ENCODE measurements around the gene CCDC187. TPM values are rescaled to one million over a fixed set of nuclear protein-coding genes. Genes with fewer than 3 reads are reported as not detected.
A peak's percentile ranks its signal among the peaks of the same experiment; 100 is the strongest.

The CCDC187 gene
- total RNA-seq, 2 donors from 2014 or later: 0.30 to 0.48 TPM

DNA sequence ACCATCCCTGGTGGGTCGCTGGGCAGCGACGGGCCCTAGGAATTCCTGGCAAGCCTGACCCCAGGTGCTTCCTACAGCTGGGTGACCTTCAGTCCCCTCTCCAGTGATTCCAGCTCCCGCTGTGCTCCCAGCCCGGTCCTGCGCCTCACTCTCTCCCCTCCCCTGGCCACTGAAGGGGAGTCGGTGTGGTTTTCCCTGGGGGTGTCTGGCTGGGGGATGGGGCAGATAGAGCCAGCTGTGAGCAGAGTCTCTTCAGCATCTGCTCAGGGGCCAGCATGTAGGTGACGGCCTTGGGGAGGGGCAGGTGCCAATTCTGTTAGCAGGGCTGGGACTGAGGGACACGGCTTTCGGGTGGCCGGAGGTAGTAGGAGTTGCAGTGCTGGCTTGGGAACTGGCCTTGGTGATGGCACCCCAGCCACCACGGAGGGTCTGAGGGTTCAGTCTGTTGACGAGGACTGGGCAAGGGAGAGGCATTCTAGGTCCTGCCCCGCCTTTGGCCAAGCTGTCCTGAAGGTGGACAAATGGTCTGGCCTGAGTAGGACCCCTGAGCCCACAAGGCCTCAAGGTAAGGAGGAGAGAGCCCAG, 26.6 kb upstream of the CCDC187 start:
- Histone ChIP-seq H3K36me3 (no peaks in the 10 kb centered on the region), H3K27ac (no peak overlapping the region), H3K27me3 (peaks cover 10% of the 10 kb centered on the region), H3K4me3 (no peak overlapping the region), H3K9me3 (no peaks in the 10 kb centered on the region), H3K4me1 (no peaks in the 10 kb centered on the region), H3K9ac (ENCODE audit: low read depth in 2 of 2, low read length in 2 of 2) (no peak overlapping the region)
- no peak for DNase-seq
- TF ChIP-seq, protein P1, sequence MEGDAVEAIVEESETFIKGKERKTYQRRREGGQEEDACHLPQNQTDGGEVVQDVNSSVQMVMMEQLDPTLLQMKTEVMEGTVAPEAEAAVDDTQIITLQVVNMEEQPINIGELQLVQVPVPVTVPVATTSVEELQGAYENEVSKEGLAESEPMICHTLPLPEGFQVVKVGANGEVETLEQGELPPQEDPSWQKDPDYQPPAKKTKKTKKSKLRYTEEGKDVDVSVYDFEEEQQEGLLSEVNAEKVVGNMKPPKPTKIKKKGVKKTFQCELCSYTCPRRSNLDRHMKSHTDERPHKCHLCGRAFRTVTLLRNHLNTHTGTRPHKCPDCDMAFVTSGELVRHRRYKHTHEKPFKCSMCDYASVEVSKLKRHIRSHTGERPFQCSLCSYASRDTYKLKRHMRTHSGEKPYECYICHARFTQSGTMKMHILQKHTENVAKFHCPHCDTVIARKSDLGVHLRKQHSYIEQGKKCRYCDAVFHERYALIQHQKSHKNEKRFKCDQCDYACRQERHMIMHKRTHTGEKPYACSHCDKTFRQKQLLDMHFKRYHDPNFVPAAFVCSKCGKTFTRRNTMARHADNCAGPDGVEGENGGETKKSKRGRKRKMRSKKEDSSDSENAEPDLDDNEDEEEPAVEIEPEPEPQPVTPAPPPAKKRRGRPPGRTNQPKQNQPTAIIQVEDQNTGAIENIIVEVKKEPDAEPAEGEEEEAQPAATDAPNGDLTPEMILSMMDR (IDR thresholded peaks at IDR 0.05): no peak
- intact Hi-C loops (cut with DNase I): loop anchor here (10.0 kb wide), 1 partner anchor 304 kb away; no protein-coding TSS in a partner anchor

DNA sequence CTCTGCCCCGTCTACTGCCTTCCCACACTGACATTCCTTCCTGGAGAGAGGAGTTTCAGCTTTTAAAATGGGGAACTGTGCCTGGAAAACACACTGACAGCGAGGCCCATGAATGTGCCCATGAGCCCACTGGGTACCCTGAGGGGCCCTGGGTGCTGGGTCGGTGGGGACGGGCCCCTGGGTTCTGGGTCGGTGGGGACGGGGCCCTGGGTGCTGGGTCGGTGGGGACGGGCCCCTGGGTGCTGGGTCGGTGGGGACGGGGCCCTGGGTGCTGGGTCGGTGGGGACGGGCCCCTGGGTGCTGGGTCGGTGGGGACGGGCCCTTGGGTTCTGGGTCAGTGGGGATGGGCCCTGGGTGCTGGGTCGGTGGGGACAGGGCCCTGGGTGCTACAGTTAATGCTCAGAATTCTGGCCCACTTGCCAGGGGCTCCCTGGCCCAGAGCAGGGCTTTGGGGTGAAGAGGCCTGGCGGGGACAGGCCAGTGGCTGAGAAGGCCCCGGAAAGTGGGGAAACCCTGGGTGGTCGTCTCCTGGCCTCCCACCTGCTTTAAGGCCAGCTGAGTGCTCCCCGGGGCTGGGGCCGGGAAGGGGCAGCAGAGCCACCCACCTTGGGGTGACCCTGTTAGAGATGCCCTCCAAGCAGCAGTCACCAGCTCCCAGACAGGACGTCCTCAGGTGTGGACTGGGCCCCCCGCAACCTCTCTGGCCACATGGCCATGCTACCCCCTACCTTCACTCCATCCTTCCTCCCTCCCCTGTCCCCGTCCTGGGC, 25.9 kb upstream of the CCDC187 start:
- TF ChIP-seq, protein P1 (IDR thresholded peaks at IDR 0.05): no peak
- Histone ChIP-seq H3K4me3 (no peak overlapping the region), H3K27ac (no peak overlapping the region), H3K4me1 (no peaks in the 10 kb centered on the region), H3K9ac (ENCODE audit: low read depth in 2 of 2, low read length in 2 of 2) (no peak overlapping the region), H3K36me3 (no peaks in the 10 kb centered on the region), H3K27me3 (peaks cover 10% of the 10 kb centered on the region), H3K9me3 (no peaks in the 10 kb centered on the region)
- no peak for DNase-seq
- intact Hi-C loops (cut with DNase I): loop anchor here (10.0 kb wide), 1 partner anchor 305 kb away; no protein-coding TSS in a partner anchor

GRCh38 chr9:136329211-136329627, 25.3 kb upstream of the CCDC187 start:
- Histone ChIP-seq H3K4me1 (no peaks in the 10 kb centered on the region), H3K27ac (no peak overlapping the region), H3K27me3 (peaks cover 10% of the 10 kb centered on the region), H3K4me3 (no peak overlapping the region), H3K9me3 (no peaks in the 10 kb centered on the region), H3K36me3 (no peaks in the 10 kb centered on the region), H3K9ac (ENCODE audit: low read depth in 2 of 2, low read length in 2 of 2) (peak overlapping the region in 1 of 2 donors; percentile 71)
- no peak for DNase-seq
- TF ChIP-seq, protein P1 (IDR thresholded peaks at IDR 0.05): no peak
- intact Hi-C loops (cut with DNase I): no loop called here

- Histone ChIP-seq H3K9me3 (no peaks in the 10 kb centered on the region), H3K4me3 (peak overlapping the region; percentile 45), H3K9ac (ENCODE audit: low read depth in 2 of 2, low read length in 2 of 2) (peak overlapping the region; percentile 51 to 71), H3K4me1 (no peaks in the 10 kb centered on the region), H3K27ac (no peak overlapping the region), H3K36me3 (no peaks in the 10 kb centered on the region), H3K27me3 (peaks cover 10% of the 10 kb centered on the region)
- intact Hi-C loops (cut with DNase I): no loop called here
- DNase-seq: no peak
- TF ChIP-seq, protein P1 (IDR thresholded peaks at IDR 0.05): no peak
Measured at GRCh38 chr9:136328622-136329041, 24.7 kb upstream of the CCDC187 start.

DNA sequence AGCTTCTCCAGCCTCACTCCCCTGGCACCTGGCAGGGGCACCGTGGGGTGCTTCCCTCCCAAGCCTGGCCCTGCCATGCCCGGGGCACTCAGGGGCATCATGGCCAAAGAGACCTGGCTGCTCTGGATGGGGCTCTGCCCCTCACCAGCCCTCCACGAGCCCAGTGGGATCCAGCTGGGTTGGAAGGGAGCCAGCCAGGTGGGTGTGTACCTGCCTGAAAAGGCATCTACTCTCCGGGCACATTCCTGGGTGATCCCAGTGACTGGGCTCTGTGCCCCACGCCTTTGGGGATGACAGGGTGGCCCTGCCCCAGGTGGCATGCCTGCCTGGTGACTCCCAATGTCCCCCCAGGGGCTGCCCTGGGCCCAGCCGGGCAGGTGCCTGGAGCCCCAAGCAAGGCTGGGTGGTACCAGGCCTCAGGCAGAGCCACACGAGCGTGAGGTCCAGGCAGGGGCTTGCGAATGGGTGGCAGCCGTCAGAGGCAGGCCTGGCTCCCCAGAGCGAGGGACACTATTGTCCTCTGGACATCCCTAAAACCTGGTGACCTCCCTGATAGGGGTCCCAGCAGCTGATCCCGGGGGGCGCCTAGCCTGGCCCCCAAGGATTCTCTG, 24.2 kb upstream of the CCDC187 start:
- TF ChIP-seq, protein P1 (IDR thresholded peaks at IDR 0.05): no peak
- Histone ChIP-seq H3K9ac (ENCODE audit: low read depth in 2 of 2, low read length in 2 of 2) (peak overlapping the region; percentile 51 to 71), H3K27me3 (peaks cover 10% of the 10 kb centered on the region), H3K27ac (no peak overlapping the region), H3K4me1 (no peaks in the 10 kb centered on the region), H3K9me3 (no peaks in the 10 kb centered on the region), H3K4me3 (peak overlapping the region; percentile 45), H3K36me3 (no peaks in the 10 kb centered on the region)
- intact Hi-C loops (cut with DNase I): no loop called here
- no peak for DNase-seq

All from colonic mucosa (tissue), 4 donors.